Keratinocyte (primary cell): Measurements from ENCODE around the gene BANK1. TPM values are rescaled to one million over a fixed set of nuclear protein-coding genes. Genes with fewer than 3 reads are reported as not detected.

ENCODE experiments used
- DNase-seq: peaks from one replicate; pipeline ENCODE4 v3.0.0-alpha.2; 2011; ENCODE audit warnings: low read depth, missing footprints, low spot score
- FAIRE-seq: peaks from 2 replicates; lab custom pipeline; 2011; peaks lifted over from hg19 to GRCh38; lab: Jason Lieb, UNC
- H2AFZ ChIP-seq: 2 replicates; pipeline ENCODE4 v1.6.0; 2012; ENCODE audit warnings: low read length, control low read depth, inconsistent platforms; ENCODE audit not compliant: control insufficient read depth
- H3K27ac ChIP-seq: 2 replicates; pipeline ENCODE4 v1.5.1; 2011; ENCODE audit warnings: low read length; ENCODE audit not compliant: control insufficient read depth, insufficient read depth
- H3K27me3 ChIP-seq: 3 replicates; pipeline ENCODE4 v1.6.0; 2011; ENCODE audit warnings: low read length; ENCODE audit not compliant: control insufficient read depth, insufficient read depth; ENCODE audit errors: extremely low read depth
- H3K36me3 ChIP-seq, 2 experiments: 2 replicates in 1 of 2; 3 replicates in 1 of 2; pipeline ENCODE4 v1.5.1; 2011; ENCODE audit warnings: low read length in 2 of 2, mild to moderate bottlenecking in 1 of 2; ENCODE audit not compliant: control insufficient read depth in 2 of 2, insufficient read depth in 2 of 2; ENCODE audit errors: extremely low read depth in 1 of 2
- H3K4me1 ChIP-seq: 3 replicates; pipeline ENCODE4 v1.5.1; 2011; ENCODE audit warnings: low read length; ENCODE audit not compliant: control insufficient read depth, insufficient read depth; ENCODE audit errors: extremely low read depth
- H3K4me2 ChIP-seq: 3 replicates; pipeline ENCODE4 v1.6.0; 2011; ENCODE audit warnings: low read depth, low read length; ENCODE audit not compliant: control insufficient read depth, insufficient read depth; ENCODE audit errors: extremely low read depth
- H3K4me3 ChIP-seq, 3 experiments: fragments of 200-600 bp in 1 of 3; sonication (generic) in 1 of 3; 2 replicates in 2 of 3; 3 replicates in 1 of 3; pipeline ENCODE4 v1.5.1; 2011 to 2016; ENCODE audit warnings: low read length in 3 of 3, mild to moderate bottlenecking in 3 of 3, control low read depth in 2 of 3, inconsistent platforms in 1 of 3, low read depth in 1 of 3, mixed read lengths in 1 of 3, mixed run types in 1 of 3, moderate library complexity in 1 of 3; ENCODE audit not compliant: control insufficient read depth in 2 of 3, insufficient read depth in 2 of 3; ENCODE audit errors: extremely low read depth in 1 of 3
- H3K79me2 ChIP-seq: 2 replicates; pipeline ENCODE4 v1.6.0; 2012; ENCODE audit warnings: low read length; ENCODE audit not compliant: control insufficient read depth, insufficient read depth
- H3K9ac ChIP-seq: 3 replicates; pipeline ENCODE4 v1.6.0; 2011; ENCODE audit warnings: low read length; ENCODE audit not compliant: control insufficient read depth, insufficient read depth; ENCODE audit errors: extremely low read depth
- H3K9me1 ChIP-seq: 3 replicates; pipeline ENCODE4 v1.6.0; 2011; ENCODE audit warnings: low read length; ENCODE audit not compliant: control insufficient read depth, insufficient read depth; ENCODE audit errors: extremely low read depth
- H3K9me3 ChIP-seq: 2 replicates; pipeline ENCODE4 v1.5.1; 2012; ENCODE audit warnings: low read depth, low read length; ENCODE audit not compliant: control insufficient read depth
- H4K20me1 ChIP-seq: 3 replicates; pipeline ENCODE4 v1.6.0; 2011; ENCODE audit warnings: low read length; ENCODE audit not compliant: control insufficient read depth, insufficient read depth; ENCODE audit errors: extremely low read depth
- CTCF ChIP-seq, 3 experiments: IDR thresholded peaks in 1 of 3; conservative IDR thresholded peaks in 1 of 3; optimal IDR thresholded peaks in 1 of 3; 2 replicates in 2 of 3; 3 replicates in 1 of 3; pipeline versions ENCODE3 to v1.5.1; 2011; ENCODE audit warnings: low read length in 3 of 3, mild to moderate bottlenecking in 3 of 3, moderate library complexity in 2 of 3, control low read depth in 1 of 3, inconsistent platforms in 1 of 3; ENCODE audit not compliant: insufficient read depth in 2 of 3; ENCODE audit errors: extremely low read depth in 1 of 3
- EZH2 ChIP-seq: IDR thresholded peaks from one replicate; pipeline ENCODE4 v1.6.1; 2012; ENCODE audit warnings: inconsistent platforms, mild to moderate bottlenecking, low read length, moderate library complexity
- dilution Hi-C: fragments of 300-500 bp; cut with MboI; formaldehyde crosslinking; loops from one replicate; pipeline ENCODE4 v1.7.0; 2020; ENCODE audit warnings: low sequenced_read_pairs; ENCODE audit not compliant: extremely low pct_ligation_motif_present
- polyA plus RNA-seq, 5 experiments: library from polyadenylated mRNA; depleted of rRNA in 3 of 5; stranded (reverse) in 3 of 5; stranded (forward) in 1 of 5; unstranded in 1 of 5; fragments of >200 nt; gene quantifications; 1 replicate in 1 of 5; 2 replicates in 3 of 5; 3 replicates in 1 of 5; pipeline versions ENCODE4 v1.2.1 to v1.2.3, GENCODE V29; 2011 to 2012; ENCODE audit warnings: missing spikeins in 2 of 5, low read depth in 1 of 5, low replicate concordance in 1 of 5

BANK1 gene
- polyA plus RNA-seq, 1 donor (not counting 4 experiments of a cell fraction or from before 2014, with no cell fraction given), result 0.25 TPM

DNA sequence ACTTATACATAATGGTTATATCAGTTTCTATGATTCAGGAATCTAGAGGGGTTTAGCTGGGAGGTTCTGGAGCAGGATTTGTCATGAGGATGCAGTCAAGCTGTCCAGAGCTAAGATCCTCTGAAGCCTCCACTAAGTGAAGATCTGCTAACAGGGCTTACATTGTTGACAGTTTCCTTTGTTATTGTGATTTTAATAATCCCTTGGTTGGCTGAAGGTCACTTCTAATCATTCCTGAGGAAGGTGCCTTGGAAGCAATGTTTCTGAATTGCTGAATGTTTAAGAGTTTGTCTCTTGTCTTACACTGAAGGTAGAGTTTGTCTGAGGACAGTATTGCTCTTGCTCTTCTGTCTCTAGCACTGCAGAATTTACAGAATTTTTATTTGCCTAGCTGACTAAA, 41.3 kb downstream of the BANK1 start:
- no peak overlapping the region for H3K9ac ChIP-seq
- TF ChIP-seq EZH2, result no peak
- TF ChIP-seq CTCF (optimal IDR thresholded peaks at IDR 0.05 in 1 of 3, IDR thresholded peaks at IDR 0.05 in 1 of 3, conservative IDR thresholded peaks at IDR 0.05 in 1 of 3; ENCODE audit: extremely low read depth in 1 of 3, insufficient read depth in 2 of 3, low read length in 3 of 3), result no peak
- no peaks in the 10 kb centered on the region for H3K36me3 ChIP-seq
- no peaks in the 10 kb centered on the region for H3K27me3 ChIP-seq
- H3K27ac ChIP-seq, result no peak overlapping the region
- H3K9me3 ChIP-seq, result no peaks in the 10 kb centered on the region
- H2AFZ ChIP-seq, result no peak overlapping the region
- H3K9me1 ChIP-seq, result no peaks in the 10 kb centered on the region
- dilution Hi-C loops, result no loop called here
- no peak for FAIRE-seq
- no peaks in the 10 kb centered on the region for H3K79me2 ChIP-seq
- no peak overlapping the region for H3K4me3 ChIP-seq
- no peak overlapping the region for H3K4me2 ChIP-seq
- no peaks in the 10 kb centered on the region for H3K4me1 ChIP-seq
- DNase-seq, result no peak
- H4K20me1 ChIP-seq, result no peaks in the 10 kb centered on the region

DNA sequence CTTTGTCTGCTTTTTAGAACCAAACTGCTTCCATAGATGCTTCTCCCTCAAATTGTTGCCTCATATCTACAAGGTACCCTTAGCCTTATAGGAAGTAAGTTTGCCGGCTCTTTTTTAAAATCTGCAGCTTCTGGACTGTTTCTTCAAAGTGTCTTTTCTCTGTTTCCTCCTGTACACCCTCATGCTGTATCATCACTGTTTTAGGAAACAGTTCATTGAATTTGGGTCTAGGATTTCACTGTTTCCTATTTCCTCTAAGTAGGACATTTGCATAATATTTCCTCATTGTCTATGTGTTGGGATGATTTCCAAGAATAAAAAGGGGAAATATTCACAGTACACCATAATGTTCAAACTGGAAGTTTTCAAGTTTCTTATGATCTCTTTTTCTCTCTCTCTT, 43.0 kb downstream of the BANK1 start:
- Histone ChIP-seq H3K4me3 (no peak overlapping the region), H2AFZ (no peak overlapping the region), H3K9me3 (no peaks in the 10 kb centered on the region), H3K36me3 (no peaks in the 10 kb centered on the region), H3K4me1 (no peaks in the 10 kb centered on the region), H3K27ac (no peak overlapping the region), H3K9me1 (no peaks in the 10 kb centered on the region), H3K9ac (no peak overlapping the region), H3K79me2 (no peaks in the 10 kb centered on the region), H3K4me2 (no peak overlapping the region), H3K27me3 (no peaks in the 10 kb centered on the region), H4K20me1 (no peaks in the 10 kb centered on the region)
- dilution Hi-C loops, result no loop called here
- DNase-seq (no peak), FAIRE-seq (no peak)
- no peak for TF ChIP-seq EZH2
- TF ChIP-seq CTCF (optimal IDR thresholded peaks at IDR 0.05 in 1 of 3, IDR thresholded peaks at IDR 0.05 in 1 of 3, conservative IDR thresholded peaks at IDR 0.05 in 1 of 3; ENCODE audit: extremely low read depth in 1 of 3, insufficient read depth in 2 of 3, low read length in 3 of 3), result no peak
